ENCODE results near the gene ABCG1. TPM values are rescaled to one million over a fixed set of nuclear protein-coding genes. Genes with fewer than 3 reads are reported as not detected.

ABCG1 gene
- total RNA-seq, 4 donors from 2014 or later: 3.4 to 43.3 (median 10.3) TPM

DNA sequence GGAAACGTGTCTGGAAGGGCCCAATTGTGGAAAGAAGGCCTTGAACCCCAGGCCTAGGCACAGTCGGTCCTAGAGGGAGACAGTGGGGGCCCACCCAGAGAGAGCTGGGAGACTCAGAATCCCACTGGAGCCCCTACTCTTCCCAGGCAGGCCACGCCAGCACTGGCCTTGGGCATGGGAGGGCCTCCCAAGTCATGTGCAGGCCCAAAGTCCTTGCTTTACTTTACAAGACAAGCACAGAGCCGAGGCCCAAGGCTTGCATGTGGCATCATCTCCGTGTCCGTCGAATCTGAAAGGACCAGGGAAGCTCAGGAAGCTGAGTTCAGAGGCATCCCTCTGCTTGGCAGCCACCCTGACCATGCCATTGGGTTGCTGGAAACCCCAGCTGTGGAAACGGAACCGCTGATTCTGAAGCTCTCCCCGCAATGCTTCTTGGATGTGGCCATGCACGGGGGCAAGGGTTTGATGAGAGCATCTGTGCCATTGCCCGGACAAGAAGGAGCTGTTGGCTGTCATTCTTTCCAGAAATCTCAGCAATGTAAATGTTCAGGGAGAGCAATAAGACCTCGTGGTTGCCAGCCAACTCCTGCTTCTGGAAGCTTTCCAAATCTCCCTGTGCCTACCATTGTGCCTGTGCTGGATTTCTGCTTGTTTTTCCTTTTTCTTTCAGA lies 32.8 kb downstream of the ABCG1 start:
- DNase-seq: no peak
- H3K36me3 ChIP-seq: no peaks in the 10 kb centered on the region
- no peak overlapping the region for H3K4me3 ChIP-seq
- no peaks in the 10 kb centered on the region for H3K9me3 ChIP-seq
- TF ChIP-seq, protein P1, sequence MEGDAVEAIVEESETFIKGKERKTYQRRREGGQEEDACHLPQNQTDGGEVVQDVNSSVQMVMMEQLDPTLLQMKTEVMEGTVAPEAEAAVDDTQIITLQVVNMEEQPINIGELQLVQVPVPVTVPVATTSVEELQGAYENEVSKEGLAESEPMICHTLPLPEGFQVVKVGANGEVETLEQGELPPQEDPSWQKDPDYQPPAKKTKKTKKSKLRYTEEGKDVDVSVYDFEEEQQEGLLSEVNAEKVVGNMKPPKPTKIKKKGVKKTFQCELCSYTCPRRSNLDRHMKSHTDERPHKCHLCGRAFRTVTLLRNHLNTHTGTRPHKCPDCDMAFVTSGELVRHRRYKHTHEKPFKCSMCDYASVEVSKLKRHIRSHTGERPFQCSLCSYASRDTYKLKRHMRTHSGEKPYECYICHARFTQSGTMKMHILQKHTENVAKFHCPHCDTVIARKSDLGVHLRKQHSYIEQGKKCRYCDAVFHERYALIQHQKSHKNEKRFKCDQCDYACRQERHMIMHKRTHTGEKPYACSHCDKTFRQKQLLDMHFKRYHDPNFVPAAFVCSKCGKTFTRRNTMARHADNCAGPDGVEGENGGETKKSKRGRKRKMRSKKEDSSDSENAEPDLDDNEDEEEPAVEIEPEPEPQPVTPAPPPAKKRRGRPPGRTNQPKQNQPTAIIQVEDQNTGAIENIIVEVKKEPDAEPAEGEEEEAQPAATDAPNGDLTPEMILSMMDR (IDR thresholded peaks at IDR 0.05 in 4 of 5, conservative IDR thresholded peaks at IDR 0.05 in 1 of 5): no peak
- TF ChIP-seq POLR2A (IDR thresholded peaks at IDR 0.05): no peak
- peaks cover 0 to 5% of the 10 kb centered on the region in 2 donors for H3K4me1 ChIP-seq
- no peaks in the 10 kb centered on the region for H3K27me3 ChIP-seq
- no peak for ATAC-seq
- H3K27ac ChIP-seq: no peak overlapping the region
- in situ Hi-C loops (cut with MboI; ENCODE audit: low sequenced_read_pairs in 4 of 4) (loop anchor here in 3 of 4 donors (10.0 kb wide), 3 partner anchors 47 to 97 kb away; no protein-coding TSS in a partner anchor), intact Hi-C loops (cut with DNase I; ENCODE audit: low total_unique reads) (no loop called here)

DNA sequence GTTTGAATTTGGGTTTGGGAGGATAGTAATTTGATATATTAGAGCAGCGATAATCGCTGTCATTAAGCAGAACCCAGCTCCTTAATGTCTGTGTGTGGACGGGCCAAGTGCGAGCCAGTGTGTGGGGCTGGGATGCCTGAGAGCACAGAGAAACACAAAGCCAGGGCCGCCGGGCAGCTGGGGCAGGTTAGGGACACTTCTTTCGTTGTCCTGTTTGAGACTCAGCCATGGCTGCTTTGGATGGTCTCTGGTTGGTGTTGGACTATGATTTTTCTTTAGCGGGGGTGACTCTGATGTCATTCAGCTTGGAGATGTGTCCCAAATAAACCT lies 33.4 kb downstream of the ABCG1 start:
- intact Hi-C loops (cut with DNase I; ENCODE audit: low total_unique reads): no loop called here
- in situ Hi-C loops (cut with MboI; ENCODE audit: low sequenced_read_pairs in 4 of 4): loop anchor here in 3 of 4 donors (10.0 kb wide), 3 partner anchors 47 to 97 kb away; no protein-coding TSS in a partner anchor
- DNase-seq (no peak), ATAC-seq (no peak)
- H3K4me1 ChIP-seq: peaks cover 0 to 5% of the 10 kb centered on the region in 2 donors
- no peaks in the 10 kb centered on the region for H3K27me3 ChIP-seq
- H3K4me3 ChIP-seq: no peak overlapping the region
- H3K27ac ChIP-seq: no peak overlapping the region
- no peaks in the 10 kb centered on the region for H3K36me3 ChIP-seq
- TF ChIP-seq POLR2A (IDR thresholded peaks at IDR 0.05): no peak
- TF ChIP-seq, protein P1 (IDR thresholded peaks at IDR 0.05 in 4 of 5, conservative IDR thresholded peaks at IDR 0.05 in 1 of 5): no peak
- H3K9me3 ChIP-seq: no peaks in the 10 kb centered on the region

DNA sequence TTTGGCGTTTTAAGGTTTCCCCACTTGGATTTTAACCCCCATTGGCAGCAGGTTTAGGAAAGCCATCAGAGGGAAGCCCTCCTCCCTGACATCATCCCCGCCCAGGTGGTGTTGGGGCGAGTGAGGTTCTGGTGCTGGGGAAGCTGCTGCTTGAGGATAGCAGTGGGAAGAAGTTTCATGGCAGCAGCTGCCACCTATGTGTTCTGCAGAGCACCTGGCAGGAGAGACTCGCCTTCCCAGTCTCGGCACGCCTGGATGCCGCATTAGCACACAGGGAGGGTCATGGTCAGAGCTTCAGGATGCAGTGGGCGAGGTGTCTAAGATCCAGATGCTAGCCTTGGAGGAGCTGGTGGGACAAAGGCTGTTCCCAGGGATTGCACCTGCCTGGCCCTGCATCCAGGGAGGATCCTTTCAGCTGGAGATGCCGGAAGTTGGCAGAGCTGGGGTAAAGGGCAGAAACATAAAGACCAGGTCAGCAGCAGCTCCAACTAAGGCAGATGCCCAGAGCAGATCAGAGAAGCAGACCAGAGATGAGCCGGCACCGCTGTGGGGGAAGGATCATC lies 33.9 kb downstream of the ABCG1 start:
- Histone ChIP-seq H3K4me3 (no peak overlapping the region), H3K27ac (no peak overlapping the region), H3K36me3 (no peaks in the 10 kb centered on the region), H3K4me1 (peaks cover 0 to 5% of the 10 kb centered on the region in 2 donors), H3K9me3 (no peaks in the 10 kb centered on the region), H3K27me3 (no peaks in the 10 kb centered on the region)
- ATAC-seq: no peak
- TF ChIP-seq, protein P1 (IDR thresholded peaks at IDR 0.05 in 4 of 5, conservative IDR thresholded peaks at IDR 0.05 in 1 of 5): no peak
- TF ChIP-seq POLR2A (IDR thresholded peaks at IDR 0.05): no peak
- in situ Hi-C loops (cut with MboI; ENCODE audit: low sequenced_read_pairs in 4 of 4): loop anchor here in 3 of 4 donors (10.0 kb wide), 3 partner anchors 48 to 98 kb away; no protein-coding TSS in a partner anchor
- no peak for DNase-seq
- intact Hi-C loops (cut with DNase I; ENCODE audit: low total_unique reads): no loop called here

DNA sequence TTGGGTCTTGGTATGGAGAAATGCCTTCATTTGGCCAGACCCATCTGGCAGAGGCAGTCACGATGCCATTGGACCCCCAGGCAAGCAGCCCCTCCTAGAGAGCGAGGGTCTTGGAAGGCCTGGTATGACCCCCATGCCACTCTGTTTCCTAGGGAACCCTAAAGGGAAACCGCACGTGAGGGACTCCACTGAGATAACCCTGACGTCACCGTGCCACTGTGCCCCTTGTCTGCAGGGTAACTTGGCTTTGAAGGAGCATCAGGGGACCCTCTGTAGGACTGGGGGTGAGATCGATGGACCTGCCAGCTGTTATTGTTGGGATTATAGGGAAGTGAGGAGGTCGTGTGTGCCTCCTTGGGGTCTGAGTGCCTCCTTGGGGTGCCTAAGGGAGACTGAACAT lies 34.5 kb downstream of the ABCG1 start:
- DNase-seq (no peak), ATAC-seq (no peak)
- Histone ChIP-seq H3K9me3 (no peaks in the 10 kb centered on the region), H3K4me3 (no peak overlapping the region), H3K27me3 (no peaks in the 10 kb centered on the region), H3K4me1 (peaks cover 2 to 6% of the 10 kb centered on the region in 2 donors), H3K27ac (no peak overlapping the region), H3K36me3 (no peaks in the 10 kb centered on the region)
- TF ChIP-seq, protein P1 (IDR thresholded peaks at IDR 0.05 in 4 of 5, conservative IDR thresholded peaks at IDR 0.05 in 1 of 5): no peak
- TF ChIP-seq POLR2A (IDR thresholded peaks at IDR 0.05): no peak
- intact Hi-C loops (cut with DNase I; ENCODE audit: low total_unique reads) (no loop called here), in situ Hi-C loops (cut with MboI; ENCODE audit: low sequenced_read_pairs in 4 of 4) (loop anchor here in 3 of 4 donors (10.0 kb wide), 3 partner anchors 49 to 99 kb away; no protein-coding TSS in a partner anchor)
